Right ventricle myocardium inferior (tissue), 1 donor: ENCODE results near the gene SYVN1. TPM values are rescaled to one million over a fixed set of nuclear protein-coding genes. Genes with fewer than 3 reads are reported as not detected.

Source experiments
- ATAC-seq: fragments of 200-7000 bp; cut with Tn5 transposase; one replicate; pipeline ENCODE4 v1.9.1; 2020; ENCODE audit warnings: mild to moderate bottlenecking, moderate library complexity
- DNase-seq: peaks from one replicate; pipeline ENCODE4 v3.0.0; 2021; ENCODE audit errors: missing footprints
- intact Hi-C: fragments of 100-400 bp; cut with DNase I; formaldehyde crosslinking; loops from one replicate; pipeline ENCODE4 v1.11.0; 2022
- total RNA-seq: library from RNA; stranded (reverse); fragmentation: NEBNext Ultra II Directional; extraction: Animal tissue kit (Norgen Biotek cat#: 25700); gene quantifications from one replicate; pipeline ENCODE4 v1.2.1, GENCODE V29; 2021
- donor health status: DM: no; HTN: yes; CAD: no; lungs with severe emphysema.

The SYVN1 gene
- total RNA-seq, 1 donor from 2014 or later = 27.1 TPM

GRCh38 chr11:65107078-65107477 lies 27.2 kb downstream of the SYVN1 start:
- ATAC-seq (no peak), DNase-seq (no peak)
- intact Hi-C loops = no loop called here

GRCh38 chr11:65104628-65105027 lies 29.7 kb downstream of the SYVN1 start:
- DNase-seq (no peak), ATAC-seq (peak; percentile 37)
- intact Hi-C loops = no loop called here

- intact Hi-C loops = no loop called here
- ATAC-seq (no peak), DNase-seq (no peak)
Observed at GRCh38 chr11:65103476-65103875, 30.8 kb downstream of the SYVN1 start.

GRCh38 chr11:65102142-65103095 lies 31.9 kb downstream of the SYVN1 start:
- DNase-seq (no peak), ATAC-seq (peak; percentile 79)
- intact Hi-C loops = no loop called here

GRCh38 chr11:65100674-65101350 lies 33.5 kb downstream of the SYVN1 start:
- intact Hi-C loops = no loop called here
- ATAC-seq = no peak
- no peak for DNase-seq

GRCh38 chr11:65096926-65097325 lies 37.4 kb downstream of the SYVN1 start:
- ATAC-seq = peak; percentile 11
- intact Hi-C loops = no loop called here
- DNase-seq = no peak

- ATAC-seq (peak; percentile 97), DNase-seq (peak; percentile 94)
- intact Hi-C loops = no loop called here
Observed at GRCh38 chr11:65095974-65096806, 38.1 kb downstream of the SYVN1 start, which contains the start of gene VPS51. VPS51 (plus strand) TSS chr11:65096214; CDS start chr11:65096251, 37 bp downstream.

GRCh38 chr11:65095427-65095826 lies 38.9 kb downstream of the SYVN1 start:
- ATAC-seq = peak; percentile 8
- intact Hi-C loops = no loop called here

GRCh38 chr11:65090628-65091027 lies 43.7 kb downstream of the SYVN1 start:
- intact Hi-C loops = no loop called here
- DNase-seq = no peak
- ATAC-seq = no peak

More at GRCh38 chr11:65095427-65095826, 38.9 kb downstream of the SYVN1 start:
- DNase-seq = no peak

- no peak for ATAC-seq
- intact Hi-C loops = no loop called here
- no peak for DNase-seq
Observed at GRCh38 chr11:65089621-65090020, 44.7 kb downstream of the SYVN1 start.

- intact Hi-C loops = no loop called here
- no peak for DNase-seq
- no peak for ATAC-seq
Observed at GRCh38 chr11:65087827-65088226, 46.5 kb downstream of the SYVN1 start.

- no peak for DNase-seq
- no peak for ATAC-seq
- intact Hi-C loops = no loop called here
Observed at GRCh38 chr11:65087216-65087615, 47.1 kb downstream of the SYVN1 start.

GRCh38 chr11:65086809-65087208 lies 47.5 kb downstream of the SYVN1 start:
- intact Hi-C loops = no loop called here
- DNase-seq (no peak), ATAC-seq (no peak)

GRCh38 chr11:65085446-65085845 lies 48.9 kb downstream of the SYVN1 start:
- intact Hi-C loops = no loop called here

GRCh38 chr11:65084598-65085375 lies 49.5 kb downstream of the SYVN1 start:
- DNase-seq (no peak), ATAC-seq (no peak)
- intact Hi-C loops = loop anchor here (1.0 to 5.0 kb wide), 3 partner anchors 33 to 57 kb away; partner anchors contain the start of genes SAC3D1, SNX15 and ZNHIT2

More at GRCh38 chr11:65085446-65085845, 48.9 kb downstream of the SYVN1 start:
- DNase-seq (no peak), ATAC-seq (no peak)

GRCh38 chr11:65083834-65084597 lies 50.3 kb downstream of the SYVN1 start, which contains the start of the genes CDCA5 and ZFPL1:
CDCA5 (minus strand) TSS chr11:65084040; CDS start chr11:65083978, 62 bp downstream.
ZFPL1 (plus strand) TSS chr11:65084222; CDS start chr11:65084699, 477 bp downstream.
- DNase-seq = peak; percentile 96
- intact Hi-C loops = loop anchor here (1.0 to 5.0 kb wide), 3 partner anchors 33 to 57 kb away; partner anchors contain the start of genes SAC3D1, SNX15 and ZNHIT2
- ATAC-seq = peak; percentile 95
